ENCODE data around the gene KCNJ4.
"Not testable (repeated sequence)": the region's sequence is repeated elsewhere in the genome, so short reads cannot be mapped to it uniquely, and the experiment has no call there.

DNA sequence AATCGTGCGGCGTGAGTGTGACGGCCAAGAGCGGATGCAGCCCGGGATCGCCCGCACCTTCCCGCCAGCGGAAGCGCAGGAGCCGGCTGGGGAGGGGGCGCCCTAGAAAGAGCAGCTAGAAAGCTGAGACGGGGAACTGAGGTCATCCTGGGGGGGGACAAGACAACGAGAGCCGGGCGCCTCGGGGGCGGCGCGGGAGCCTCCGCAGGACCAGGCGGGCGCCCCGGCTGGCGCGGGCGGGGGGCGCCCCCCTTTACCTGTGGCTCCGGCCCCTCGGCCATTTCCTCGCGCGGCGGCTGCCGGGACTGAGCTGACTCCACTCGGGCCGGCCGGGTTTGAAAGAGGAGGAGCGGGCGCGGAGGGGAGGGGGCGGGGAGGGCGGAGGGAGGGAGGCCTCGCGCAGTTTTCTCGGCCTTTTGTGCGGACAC is 56.8 kb downstream of the KCNJ4 start:
- TF ChIP-seq POLR2AphosphoS5 (IDR thresholded peaks at IDR 0.05); POLR2A (IDR thresholded peaks at IDR 0.05); EP300 (IDR thresholded peaks at IDR 0.05; ENCODE audit: low read depth): not testable (repeated sequence)
- TF ChIP-seq, protein P1, sequence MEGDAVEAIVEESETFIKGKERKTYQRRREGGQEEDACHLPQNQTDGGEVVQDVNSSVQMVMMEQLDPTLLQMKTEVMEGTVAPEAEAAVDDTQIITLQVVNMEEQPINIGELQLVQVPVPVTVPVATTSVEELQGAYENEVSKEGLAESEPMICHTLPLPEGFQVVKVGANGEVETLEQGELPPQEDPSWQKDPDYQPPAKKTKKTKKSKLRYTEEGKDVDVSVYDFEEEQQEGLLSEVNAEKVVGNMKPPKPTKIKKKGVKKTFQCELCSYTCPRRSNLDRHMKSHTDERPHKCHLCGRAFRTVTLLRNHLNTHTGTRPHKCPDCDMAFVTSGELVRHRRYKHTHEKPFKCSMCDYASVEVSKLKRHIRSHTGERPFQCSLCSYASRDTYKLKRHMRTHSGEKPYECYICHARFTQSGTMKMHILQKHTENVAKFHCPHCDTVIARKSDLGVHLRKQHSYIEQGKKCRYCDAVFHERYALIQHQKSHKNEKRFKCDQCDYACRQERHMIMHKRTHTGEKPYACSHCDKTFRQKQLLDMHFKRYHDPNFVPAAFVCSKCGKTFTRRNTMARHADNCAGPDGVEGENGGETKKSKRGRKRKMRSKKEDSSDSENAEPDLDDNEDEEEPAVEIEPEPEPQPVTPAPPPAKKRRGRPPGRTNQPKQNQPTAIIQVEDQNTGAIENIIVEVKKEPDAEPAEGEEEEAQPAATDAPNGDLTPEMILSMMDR (IDR thresholded peaks at IDR 0.05), result not testable (repeated sequence)
